GM18868 (cell line): Measurements from ENCODE around the gene MEGF6.

Experiments
- ATAC-seq: cut with Tn5 transposase; IDR thresholded peaks from one replicate; pipeline ENCODE4 v1.9.1; 2021; ENCODE audit warnings: mild to moderate bottlenecking, moderate library complexity; ENCODE audit not compliant: unreplicated experiment

The MEGF6 gene

DNA sequence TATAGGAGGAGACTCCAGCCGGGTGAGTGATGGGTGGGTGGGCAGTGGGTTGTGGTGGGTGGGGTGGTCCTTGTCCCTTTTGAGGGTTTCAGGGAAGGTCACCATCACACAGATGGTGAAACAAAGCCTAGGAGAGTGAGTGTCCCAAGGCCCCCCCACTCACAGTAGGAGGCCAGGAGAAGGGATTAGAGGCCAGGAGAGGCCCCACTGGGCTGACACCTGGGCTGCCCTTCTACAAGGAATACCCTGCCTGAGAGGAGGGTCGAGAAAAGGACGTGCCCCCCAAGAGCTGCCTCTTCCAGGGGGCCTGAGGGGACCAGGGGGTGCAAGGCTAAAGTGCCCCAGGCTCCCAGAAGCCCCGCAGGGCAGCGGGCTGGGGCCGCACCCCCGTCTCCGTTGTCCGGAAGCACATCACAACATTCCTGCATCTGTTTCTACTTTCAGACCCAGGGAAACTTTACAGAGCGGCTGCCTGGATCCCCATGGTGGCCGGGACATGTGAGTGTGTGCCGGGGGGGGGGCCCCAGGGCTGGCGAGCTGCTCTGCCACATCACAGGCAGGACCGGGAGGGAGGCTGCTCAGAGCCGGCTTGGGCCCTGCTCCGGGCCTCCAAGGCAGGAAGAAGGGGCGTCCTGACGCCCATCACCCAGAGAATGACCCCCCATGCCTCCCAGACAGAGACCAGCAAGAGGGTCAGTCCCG, 88.6 kb downstream of the MEGF6 start:
- no peak for ATAC-seq

DNA sequence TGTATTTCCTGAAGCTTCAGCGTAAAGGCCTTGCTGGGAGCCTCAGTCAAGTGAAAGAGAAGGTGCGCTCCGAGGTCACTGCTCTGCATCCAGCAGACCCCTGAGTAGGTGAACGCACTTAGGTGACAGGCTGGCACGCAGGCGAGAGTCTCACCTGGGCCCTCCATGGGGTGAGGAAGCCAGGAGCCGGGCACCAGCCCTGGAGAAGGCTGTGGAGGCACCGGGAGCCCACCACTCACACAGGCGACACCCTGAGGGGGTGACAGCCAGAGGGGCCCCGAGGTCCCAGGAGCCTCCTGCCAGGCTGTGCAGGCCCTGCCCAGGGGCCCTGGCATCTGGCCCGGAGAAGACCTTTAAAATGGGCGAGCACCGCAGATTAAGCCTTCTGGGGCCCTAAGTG, 89.2 kb downstream of the MEGF6 start:
- ATAC-seq = no peak

DNA sequence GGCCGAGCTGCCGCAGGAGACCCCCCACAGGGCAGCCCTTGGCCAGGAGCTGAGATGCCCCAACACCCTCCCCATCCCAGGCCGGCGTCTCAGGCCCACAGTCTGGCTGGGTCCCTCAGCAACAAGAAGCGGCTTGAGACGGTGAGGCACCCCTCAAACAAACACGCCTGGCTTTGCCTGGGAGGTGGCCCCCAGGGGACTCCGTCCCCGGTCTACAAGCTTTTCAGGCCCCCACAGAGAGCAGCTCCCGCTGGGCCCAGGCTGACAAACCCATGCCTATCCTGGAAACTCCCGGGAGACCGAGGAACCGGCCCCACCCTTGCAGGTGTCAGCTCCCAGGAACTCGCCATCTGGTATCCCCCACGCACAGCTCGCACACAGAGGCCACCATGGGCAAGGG, 89.9 kb downstream of the MEGF6 start:
- ATAC-seq = no peak

DNA sequence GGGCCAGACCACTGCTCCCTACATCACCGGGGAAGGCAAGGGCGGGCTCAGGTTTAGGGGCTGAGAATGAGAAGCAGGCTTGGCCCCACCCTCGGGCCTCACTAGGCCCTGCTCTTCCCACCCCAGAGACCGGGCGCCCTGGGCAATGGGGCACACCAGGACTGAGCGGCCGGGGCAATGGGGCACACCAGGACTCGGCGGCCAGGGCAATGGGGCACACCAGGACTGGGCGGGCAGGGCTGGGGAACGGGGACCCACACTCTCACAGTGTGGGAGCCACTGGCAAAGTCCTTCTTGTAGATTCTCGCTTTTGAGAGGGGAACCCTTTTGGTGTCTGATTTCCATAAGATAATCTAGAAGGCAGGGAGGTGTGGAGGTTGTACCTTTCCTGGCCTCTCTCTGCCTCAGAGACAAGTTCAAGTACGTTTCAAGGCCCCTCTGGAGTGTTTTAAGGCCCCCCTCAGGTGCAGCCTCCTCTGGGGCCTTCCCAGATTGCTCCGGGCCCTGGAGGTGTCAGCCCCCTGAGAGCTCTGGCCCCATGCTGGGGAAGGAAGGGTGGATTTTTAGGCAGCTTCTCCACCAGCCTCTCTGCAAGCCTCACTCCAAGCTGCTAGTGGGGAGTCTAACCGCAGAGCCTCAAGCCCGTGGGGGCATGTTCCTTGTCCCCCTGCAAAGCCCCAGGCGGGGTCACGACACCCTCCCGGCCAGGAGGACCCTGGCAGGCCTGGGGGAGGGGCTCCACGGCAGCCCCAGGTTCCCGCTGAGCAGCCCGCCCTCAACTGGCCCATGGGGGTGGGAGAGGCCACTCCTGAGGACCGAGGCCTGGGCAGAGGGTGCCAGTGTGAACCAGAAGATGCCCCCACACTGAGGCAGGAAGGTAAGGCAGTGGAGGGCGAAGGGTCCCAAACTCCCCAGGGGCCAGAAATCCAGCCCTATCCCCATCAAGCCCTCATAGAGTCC, 90.6 kb downstream of the MEGF6 start:
- no peak for ATAC-seq

DNA sequence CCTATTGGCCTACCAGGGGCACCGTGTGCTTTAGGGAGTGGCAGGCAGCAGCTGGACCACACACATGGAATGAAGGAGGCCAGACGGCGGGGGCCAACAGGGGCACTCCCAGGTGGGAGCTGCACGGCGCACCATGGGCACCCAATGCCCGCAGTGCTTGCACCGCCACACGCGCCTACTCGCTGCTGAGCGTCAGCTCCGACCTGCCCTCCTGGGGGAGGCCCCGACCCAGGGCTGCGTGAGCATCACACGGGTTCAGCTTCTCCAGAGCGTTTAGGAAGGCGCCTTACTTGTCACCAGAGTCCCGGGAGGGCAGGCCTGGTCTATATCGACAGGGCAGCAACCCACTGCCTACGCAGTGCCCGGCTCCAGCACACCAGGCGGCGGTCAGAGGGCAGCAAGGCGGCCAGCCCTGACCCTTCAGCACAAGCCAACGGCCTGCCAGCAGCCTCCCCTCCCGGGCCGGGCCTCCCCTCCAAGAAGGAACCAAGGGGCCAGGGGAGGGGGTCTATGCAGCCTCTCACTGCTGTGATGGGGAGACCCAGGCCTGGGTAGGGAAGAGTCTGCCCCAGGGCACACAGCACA, 91.9 kb downstream of the MEGF6 start:
- ATAC-seq = no peak

DNA sequence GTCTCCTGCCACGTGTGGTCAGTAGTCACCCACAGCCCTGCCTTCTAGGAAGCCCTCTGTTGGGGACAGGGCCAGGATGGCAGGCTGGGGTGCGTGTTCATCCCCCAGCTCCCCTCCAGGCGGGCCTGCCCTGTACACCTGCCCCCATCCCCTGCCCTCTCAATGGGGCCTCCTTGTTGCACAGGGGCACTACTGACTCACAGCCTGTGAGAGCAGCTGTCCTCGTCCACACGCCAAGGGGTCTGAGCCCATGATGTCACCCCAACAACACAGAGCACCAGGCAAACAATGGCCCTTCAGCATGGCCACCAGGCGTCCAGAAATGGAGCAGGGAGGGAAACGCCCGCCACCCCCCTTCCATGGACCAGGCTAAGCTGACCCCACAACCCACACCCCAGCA, 92.6 kb downstream of the MEGF6 start:
- no peak for ATAC-seq

DNA sequence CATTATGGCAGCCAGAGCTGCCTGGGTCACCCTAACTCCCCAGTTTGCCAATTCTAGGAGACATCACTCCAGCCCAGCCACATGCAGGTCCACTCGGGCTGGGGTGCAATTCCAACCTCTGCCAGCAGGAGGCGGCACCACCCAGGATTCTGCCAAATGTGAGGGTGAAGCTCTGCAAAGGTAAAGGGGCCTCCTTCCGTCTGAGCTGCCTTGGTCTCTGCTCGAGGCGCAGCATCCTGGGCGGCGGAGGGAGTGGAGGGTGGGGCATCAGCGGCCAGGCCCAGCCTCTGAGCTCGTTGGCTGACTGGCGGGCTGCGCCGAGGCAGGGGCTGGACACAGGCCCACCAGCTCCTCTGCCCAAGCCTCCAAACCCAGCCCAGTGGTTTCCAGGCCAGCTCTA, 93.1 kb downstream of the MEGF6 start:
- ATAC-seq = no peak

DNA sequence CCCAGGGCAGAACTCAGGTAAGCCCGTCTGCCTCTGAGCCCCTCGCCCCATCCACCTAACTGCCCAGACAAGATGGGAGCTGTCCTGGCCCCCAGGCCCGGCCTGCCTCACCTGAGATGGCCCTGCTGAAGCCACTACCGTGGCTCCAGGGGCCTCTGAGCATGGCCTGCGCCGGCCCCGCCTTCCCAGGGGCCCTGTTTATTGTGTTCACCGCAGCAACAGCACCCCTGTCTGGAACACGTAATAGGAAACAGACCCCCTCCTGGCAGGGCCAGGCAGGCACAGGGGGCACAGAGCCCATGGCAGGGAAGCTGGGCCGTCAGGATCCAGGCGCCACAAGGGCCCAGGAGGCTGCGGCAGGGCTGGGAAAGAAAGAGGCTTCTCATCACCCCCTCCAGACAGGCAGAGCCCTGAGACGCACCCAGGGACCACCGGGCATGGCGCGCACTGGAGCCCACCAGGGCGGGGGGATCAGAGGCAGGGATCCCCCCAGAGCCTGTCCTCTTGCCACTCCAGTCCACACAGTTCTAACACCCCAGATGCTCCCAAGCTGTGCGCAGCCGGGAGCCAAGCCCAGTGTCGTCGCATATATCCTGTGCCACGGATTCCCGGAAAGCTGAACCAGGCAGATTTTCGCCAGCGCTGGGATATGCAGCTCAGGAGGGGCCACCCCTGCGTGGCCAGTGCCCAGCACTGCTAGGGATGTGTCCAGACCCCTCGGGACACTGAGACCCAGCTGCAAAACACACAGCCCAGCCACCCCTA, 94.2 kb downstream of the MEGF6 start:
- no peak for ATAC-seq

DNA sequence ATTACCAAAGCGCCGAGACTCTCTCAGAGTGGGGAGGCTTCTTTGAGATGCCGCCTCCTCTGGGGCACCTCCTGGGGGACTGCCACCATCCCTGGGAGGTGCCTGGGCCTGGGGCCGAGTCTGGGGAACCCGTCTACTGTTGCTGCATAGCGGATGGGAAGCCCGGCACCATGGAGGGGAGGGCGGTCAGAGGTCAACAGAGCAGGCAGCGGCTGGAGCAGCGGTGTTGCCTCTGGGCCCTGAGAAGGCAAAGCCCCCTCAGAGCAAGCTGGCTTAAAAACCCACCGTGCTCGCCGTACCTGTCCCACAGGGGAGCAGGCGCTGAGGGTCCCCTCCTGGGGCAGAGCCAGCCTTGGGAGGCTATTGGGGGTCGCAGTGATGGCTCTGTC, 94.8 kb downstream of the MEGF6 start:
- ATAC-seq = no peak

DNA sequence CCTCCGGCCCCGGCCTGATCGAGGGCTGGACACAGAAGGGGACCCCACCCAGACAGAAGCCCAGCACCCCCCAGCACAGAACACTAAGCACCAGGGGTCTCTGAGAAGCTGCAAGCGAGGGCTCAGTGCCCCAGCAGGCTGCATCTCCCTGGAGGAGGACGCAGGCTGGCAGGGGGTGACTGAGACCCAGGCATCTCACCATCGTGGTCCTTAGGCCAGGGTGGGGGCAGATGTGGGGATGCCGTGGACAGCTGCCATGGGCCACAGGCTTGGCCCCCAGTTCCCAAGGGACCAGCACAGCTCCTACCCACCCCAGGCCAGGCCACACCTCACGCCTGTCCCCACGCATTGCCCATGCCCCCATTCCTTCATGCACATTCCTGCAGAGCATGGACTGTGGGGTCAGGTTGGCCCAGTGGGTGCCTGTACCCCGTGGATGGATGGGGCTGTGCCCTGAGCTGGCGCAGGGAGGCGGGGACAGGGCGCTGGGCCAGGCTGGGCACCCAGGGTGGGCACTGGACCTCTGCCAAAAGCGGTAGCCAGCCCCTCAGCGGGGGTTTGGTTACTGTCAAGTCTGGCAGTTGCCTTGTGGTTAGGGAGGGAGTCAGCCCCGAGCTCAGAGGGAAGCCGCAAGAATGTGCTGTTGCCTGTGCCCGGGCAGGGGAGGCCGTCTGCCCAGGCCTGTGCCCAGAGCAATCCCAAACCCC, 95.4 kb downstream of the MEGF6 start:
- ATAC-seq = no peak

DNA sequence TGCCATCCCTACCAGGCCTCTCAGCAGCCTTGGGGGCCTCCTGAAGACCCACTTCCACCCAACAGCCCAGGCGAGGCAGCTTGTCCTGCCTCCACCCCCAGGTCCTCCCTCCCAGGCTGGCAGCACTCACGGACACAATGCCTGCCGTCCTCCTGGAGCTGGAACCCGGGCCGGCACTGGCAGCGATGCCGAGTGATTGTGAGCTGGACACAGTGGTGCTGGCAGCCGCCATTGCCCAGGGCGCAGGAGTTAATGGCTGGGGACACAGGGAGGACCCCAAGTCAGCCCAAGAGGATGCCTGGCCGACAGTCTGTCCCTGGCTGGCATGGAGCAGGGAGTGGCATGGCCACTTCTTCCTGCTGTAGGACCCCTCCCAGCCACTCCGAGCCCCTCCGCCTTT, 96.0 kb downstream of the MEGF6 start:
- no peak for ATAC-seq

DNA sequence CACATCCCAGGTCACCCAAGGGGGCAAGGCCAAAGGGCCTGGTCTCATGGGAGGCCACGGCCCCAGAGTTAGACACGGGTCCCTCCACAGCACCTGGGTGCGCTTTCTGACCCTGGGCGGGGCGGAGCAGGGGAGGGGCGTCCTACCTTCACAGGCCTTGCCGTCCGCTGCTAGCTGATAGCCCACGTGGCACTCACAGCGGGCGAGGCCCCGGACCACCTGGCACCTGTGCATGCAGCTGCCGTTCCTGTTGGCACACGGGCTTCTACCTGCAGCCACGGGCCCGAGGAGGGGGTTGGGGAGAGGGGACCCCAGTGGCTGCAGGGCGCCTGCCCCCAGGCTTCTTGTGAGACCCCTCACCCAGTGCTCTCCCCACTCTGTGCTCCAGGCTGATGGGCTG, 96.9 kb downstream of the MEGF6 start:
- no peak for ATAC-seq

DNA sequence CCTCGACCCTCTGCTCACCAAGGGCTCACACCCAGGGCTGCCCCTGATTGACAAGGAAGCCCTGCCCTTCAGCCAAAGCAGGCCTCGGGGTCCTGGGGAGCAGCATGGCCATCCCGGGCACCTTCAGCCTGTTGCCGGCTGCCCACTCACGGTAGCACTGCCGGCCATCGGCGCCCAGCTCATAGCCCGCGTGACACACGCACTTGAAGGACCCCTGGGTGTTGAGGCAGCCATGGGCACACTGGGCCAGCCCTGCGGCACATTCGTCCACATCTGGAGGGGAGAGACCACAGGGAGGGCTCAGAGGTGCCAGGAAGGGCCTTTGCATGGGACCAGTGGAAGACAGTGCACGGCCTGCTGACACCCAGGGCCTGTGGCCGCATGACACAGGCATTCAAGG, 99.5 kb downstream of the MEGF6 start:
- ATAC-seq = no peak

DNA sequence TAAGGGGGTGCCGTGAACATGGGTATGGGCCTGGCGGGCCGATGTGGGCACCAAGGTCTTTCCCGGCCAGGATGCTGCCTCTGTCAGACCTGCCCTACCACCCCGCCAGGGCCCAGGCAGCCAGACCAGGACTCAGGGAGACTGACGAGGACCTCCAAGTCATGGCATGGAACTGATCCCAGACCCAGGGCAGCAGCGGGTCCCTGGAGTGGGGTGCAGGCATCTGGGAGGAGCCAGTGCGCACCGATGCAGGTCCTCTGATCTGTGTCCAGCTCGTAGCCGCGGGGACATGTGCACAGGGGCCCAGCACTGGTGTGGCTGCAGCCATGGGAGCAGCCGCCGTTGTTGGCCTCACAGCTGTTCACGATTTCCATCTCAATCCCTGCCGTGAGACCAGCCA, 100.0 kb downstream of the MEGF6 start:
- ATAC-seq = no peak

DNA sequence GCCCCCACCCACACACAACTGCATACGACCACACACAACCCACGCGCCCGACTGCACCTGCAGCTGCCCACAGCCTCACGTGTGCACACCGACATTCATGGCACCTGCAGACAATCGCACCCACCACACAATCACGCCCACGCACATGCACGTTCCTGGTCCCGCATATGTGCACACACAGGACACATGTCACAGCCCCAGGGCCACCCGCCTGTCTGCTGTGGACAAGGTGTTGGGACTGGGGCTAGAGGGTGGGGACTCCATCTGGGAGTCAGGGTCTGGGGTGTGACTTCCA, 100.4 kb downstream of the MEGF6 start:
- no peak for ATAC-seq

DNA sequence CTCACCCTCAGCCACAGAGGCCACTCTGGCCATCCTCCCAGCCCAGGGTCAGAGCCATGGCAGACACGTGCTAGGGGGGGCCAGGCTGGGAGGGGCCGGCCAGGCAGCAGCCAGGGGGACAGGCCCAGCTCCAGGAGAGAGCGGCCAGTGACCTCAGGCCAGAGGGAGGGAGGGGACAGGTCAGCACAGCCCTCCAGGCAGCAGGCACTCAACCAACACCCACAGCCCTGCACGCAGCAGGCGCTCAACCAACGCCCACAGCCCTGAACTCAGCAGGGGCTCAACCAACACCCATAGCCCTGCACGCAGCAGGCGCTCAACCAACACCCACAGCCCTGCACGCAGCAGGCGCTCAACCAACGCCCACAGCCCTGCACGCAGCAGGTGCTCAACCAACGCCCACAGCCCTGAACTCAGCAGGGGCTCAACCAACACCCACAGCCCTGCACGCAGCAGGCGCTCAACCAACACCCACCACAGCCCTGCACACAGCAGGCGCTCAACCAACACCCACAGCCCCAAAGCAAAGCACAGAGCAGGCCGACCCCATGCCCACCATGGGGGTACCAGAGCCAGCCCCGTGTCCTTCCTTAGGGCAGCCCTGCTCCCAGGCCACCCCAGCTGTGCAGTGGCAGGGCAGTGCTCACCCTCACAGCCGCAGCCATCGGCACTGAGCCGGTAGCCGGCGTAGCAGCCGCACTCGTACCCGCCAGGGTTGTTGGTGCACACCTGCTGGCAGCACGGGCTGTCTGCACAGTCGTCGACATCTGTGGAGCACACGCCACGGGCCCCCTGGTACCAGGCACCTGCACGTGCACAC, 101.0 kb downstream of the MEGF6 start:
- no peak for ATAC-seq

DNA sequence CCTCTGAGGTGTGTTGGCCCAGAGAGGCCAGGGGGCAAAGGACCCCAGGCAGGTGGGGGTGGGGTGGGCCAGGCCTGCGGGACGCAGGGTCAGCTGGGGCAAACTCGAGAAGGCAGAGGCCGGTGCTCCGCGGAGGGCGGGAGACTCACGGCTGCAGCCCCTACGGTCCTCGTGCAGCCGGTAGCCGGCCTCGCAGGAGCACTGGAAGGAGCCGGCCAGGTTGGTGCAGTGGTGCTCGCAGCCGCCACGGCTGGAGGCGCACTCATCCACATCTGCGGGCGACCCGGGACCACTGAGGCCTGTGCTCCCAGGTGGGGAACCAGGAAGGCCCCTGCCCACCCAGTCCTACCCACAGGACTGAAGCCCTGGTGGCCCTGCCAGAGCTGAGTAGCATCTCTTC, 101.6 kb downstream of the MEGF6 start:
- ATAC-seq = no peak

DNA sequence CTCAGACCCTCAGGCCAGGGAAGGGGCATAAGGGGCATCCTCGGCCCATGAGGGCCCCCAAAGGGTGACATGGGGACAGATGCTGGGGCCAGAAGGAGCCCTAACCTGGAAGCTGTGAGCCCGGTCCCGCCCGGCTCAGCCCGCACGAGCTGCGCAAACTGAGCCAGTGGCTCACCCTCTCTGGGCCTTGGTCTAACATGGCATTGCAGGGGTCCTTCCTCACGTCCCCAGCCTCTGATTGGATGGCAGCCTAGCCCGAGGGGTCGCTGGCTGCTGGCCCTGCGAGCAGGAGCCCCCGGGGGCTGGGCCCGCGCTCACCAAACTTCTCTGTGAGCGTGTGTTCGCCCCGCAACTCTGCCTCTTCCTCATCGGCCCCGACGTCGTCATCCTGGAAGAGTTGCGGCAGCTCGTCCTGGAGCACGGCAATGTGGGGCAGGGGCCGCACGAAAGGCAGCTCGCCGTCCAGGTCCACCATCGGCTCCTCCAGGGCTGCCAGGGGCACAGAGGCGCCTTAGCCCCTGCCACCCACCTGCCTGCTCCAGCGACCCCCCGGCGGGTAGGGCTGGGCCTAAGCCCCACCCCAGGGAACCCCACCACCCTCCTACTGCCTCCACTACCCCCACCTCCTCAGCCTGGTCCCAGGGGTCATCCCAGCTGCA, 102.4 kb downstream of the MEGF6 start:
- ATAC-seq = no peak

DNA sequence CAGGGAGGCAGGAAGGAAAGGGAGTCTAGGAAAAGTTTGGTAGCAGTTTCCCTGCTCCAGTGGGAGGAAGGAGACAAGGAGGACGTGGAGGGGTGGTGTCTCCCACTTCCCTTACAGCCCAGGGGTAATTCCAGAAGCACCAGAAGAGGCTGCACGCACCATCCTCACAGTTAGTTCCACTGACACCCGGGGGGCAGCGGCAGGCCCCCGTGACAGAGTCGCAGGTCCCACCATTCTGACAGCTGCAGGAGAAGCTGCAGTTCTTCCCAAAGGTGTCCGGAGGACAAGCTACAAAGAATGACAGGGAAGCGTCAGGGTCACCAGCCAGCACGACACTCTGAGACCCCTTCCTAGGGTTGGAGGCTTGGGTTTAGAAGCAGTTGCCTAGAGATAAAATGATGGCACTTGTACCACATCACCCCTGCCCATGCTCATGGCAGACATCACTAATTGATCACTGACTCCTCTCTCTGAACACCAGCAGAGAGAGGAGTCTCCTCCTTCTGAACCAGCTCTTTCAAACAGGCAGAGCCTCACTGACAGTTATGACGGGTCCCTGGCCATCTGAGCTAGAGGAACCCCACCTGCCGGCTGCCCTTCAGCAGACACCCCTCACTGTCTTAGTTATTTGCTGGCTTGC, 103.6 kb downstream of the MEGF6 start:
- no peak for ATAC-seq
